Endodermal cell (in vitro differentiated cells): ENCODE measurements around the gene LRRC19. TPM values are rescaled to one million over a fixed set of nuclear protein-coding genes. Genes with fewer than 3 reads are reported as not detected.

Experiments
- DNase-seq: peaks from one replicate; pipeline ENCODE4 v3.0.0-alpha.2; 2017
- H3K27ac ChIP-seq: 2 replicates; pipeline ENCODE4 v1.5.1; 2013; ENCODE audit warnings: mild to moderate bottlenecking, low read depth, low read length, moderate library complexity
- H3K27me3 ChIP-seq: 2 replicates; pipeline ENCODE4 v1.6.1; 2013; ENCODE audit warnings: mild to moderate bottlenecking, low read length, moderate library complexity; ENCODE audit not compliant: insufficient read depth, control insufficient read depth, poor library complexity, severe bottlenecking
- H3K36me3 ChIP-seq: 2 replicates; pipeline ENCODE4 v1.7.0; 2013; ENCODE audit warnings: mild to moderate bottlenecking, low read length, moderate library complexity; ENCODE audit not compliant: control insufficient read depth, insufficient read depth
- H3K4me1 ChIP-seq: one replicate; pipeline ENCODE4 v1.7.0; 2013; ENCODE audit warnings: low read length; ENCODE audit not compliant: control insufficient read depth, insufficient read depth
- H3K4me3 ChIP-seq: 2 replicates; pipeline ENCODE4 v1.5.1; 2013; ENCODE audit warnings: mild to moderate bottlenecking, low read length, moderate library complexity
- H3K9ac ChIP-seq: 2 replicates; pipeline ENCODE4 v1.6.1; 2013; ENCODE audit warnings: mild to moderate bottlenecking, low read length, moderate library complexity; ENCODE audit not compliant: poor library complexity, severe bottlenecking; ENCODE audit errors: extremely low read depth
- H3K9me3 ChIP-seq: 2 replicates; pipeline ENCODE4 v1.6.1; 2013; ENCODE audit warnings: mild to moderate bottlenecking, low read length, moderate library complexity; ENCODE audit not compliant: control insufficient read depth
- H3K27ac Mint-ChIP-seq: 2 replicates; pipeline ENCODE4 v1.8.0; 2020; ENCODE audit warnings: mixed read lengths
- H3K27me3 Mint-ChIP-seq: 2 replicates; pipeline ENCODE4 v1.8.0; 2021; ENCODE audit warnings: mild to moderate bottlenecking, mixed read lengths; ENCODE audit not compliant: insufficient read depth
- H3K36me3 Mint-ChIP-seq: 2 replicates; pipeline ENCODE4 v1.8.0; 2020; ENCODE audit warnings: low read depth, mixed read lengths
- H3K4me1 Mint-ChIP-seq: 2 replicates; pipeline ENCODE4 v1.8.0; 2020; ENCODE audit warnings: mixed read lengths
- H3K4me3 Mint-ChIP-seq: 2 replicates; pipeline ENCODE4 v1.8.0; 2020; ENCODE audit warnings: mild to moderate bottlenecking, moderate library complexity, mixed read lengths
- H3K9me3 Mint-ChIP-seq: 2 replicates; pipeline ENCODE4 v1.8.0; 2020; ENCODE audit warnings: mild to moderate bottlenecking, mixed read lengths
- WGBS, 2 experiments: methylation state at CpG; one replicate each; pipeline versions ENCODE4 v1.1.5 to v1.1.7; 2013; ENCODE audit warnings: missing lambda C conversion rate in 2 of 2, mixed read lengths in 1 of 2; ENCODE audit not compliant: insufficient coverage in 1 of 2, insufficient read length in 1 of 2; 5-methylcytosine and 5-hydroxymethylcytosine counted together
- total RNA-seq, 2 donors: library from RNA; stranded (reverse); fragmentation: NEBNext Ultra II Directional in 1 of 2; extraction: Animal tissue kit (Norgen Biotek cat#: 25700) in 1 of 2; gene quantifications; 2 replicates in 1 of 2; 3 replicates in 1 of 2; pipeline ENCODE4 v1.2.1, GENCODE V29; 2021
- TF ChIP-seq, protein P1 (sequence below): fragments of 200-600 bp; sonication (generic); conservative IDR thresholded peaks from 2 replicates; pipeline ENCODE4 v1.5.0; 2021; ENCODE audit warnings: antibody characterized with exemption, mild to moderate bottlenecking

LRRC19 gene
- total RNA-seq, 2 donors from 2014 or later = not detected

DNA sequence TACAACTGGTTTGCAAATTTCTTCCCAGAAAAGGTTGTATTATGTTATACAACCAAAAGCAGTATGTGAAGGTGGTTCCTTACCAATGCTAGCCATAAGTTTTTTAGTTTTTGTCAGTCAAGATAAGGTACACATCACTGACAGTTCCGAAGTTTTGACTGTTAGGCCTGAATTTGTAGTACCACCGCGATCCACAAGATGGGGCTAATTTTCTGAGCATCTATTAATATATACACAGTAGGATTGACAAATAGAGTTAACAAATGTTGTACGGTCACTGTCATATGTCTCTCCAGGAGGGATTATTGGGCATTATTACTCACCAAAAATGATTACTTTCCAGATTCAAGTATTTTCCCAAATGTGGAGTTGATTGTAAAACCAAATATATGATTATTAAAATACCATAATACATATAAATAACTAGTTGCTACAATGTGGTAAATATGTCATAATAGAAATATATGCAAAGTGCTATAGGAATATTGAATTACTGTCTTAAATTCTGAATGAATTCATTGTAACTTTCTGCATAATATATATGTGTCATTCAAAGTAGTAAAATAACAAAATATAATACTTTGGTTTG, 28.4 kb upstream of the LRRC19 start:
- WGBS, 2 experiments = 40% methylated on average over 4 of the region's 4 CpGs; no CpG with 5 or more reads in 1 of the 2 experiments
- no peak overlapping the region for H3K27ac Mint-ChIP-seq
- peak; percentile 83 for DNase-seq
- no peak overlapping the region for H3K27ac ChIP-seq
- no peaks in the 10 kb centered on the region for H3K27me3 ChIP-seq
- H3K4me1 ChIP-seq = no peaks in the 10 kb centered on the region
- no peaks in the 10 kb centered on the region for H3K36me3 ChIP-seq
- H3K36me3 Mint-ChIP-seq = no peaks in the 10 kb centered on the region
- TF ChIP-seq, protein P1, sequence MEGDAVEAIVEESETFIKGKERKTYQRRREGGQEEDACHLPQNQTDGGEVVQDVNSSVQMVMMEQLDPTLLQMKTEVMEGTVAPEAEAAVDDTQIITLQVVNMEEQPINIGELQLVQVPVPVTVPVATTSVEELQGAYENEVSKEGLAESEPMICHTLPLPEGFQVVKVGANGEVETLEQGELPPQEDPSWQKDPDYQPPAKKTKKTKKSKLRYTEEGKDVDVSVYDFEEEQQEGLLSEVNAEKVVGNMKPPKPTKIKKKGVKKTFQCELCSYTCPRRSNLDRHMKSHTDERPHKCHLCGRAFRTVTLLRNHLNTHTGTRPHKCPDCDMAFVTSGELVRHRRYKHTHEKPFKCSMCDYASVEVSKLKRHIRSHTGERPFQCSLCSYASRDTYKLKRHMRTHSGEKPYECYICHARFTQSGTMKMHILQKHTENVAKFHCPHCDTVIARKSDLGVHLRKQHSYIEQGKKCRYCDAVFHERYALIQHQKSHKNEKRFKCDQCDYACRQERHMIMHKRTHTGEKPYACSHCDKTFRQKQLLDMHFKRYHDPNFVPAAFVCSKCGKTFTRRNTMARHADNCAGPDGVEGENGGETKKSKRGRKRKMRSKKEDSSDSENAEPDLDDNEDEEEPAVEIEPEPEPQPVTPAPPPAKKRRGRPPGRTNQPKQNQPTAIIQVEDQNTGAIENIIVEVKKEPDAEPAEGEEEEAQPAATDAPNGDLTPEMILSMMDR = peak; percentile 91
- no peak overlapping the region for H3K9ac ChIP-seq
- H3K4me3 Mint-ChIP-seq = no peak overlapping the region
- H3K4me3 ChIP-seq = no peak overlapping the region
- no peaks in the 10 kb centered on the region for H3K9me3 ChIP-seq
- H3K4me1 Mint-ChIP-seq = no peaks in the 10 kb centered on the region
- no peaks in the 10 kb centered on the region for H3K9me3 Mint-ChIP-seq
- H3K27me3 Mint-ChIP-seq = no peaks in the 10 kb centered on the region

DNA sequence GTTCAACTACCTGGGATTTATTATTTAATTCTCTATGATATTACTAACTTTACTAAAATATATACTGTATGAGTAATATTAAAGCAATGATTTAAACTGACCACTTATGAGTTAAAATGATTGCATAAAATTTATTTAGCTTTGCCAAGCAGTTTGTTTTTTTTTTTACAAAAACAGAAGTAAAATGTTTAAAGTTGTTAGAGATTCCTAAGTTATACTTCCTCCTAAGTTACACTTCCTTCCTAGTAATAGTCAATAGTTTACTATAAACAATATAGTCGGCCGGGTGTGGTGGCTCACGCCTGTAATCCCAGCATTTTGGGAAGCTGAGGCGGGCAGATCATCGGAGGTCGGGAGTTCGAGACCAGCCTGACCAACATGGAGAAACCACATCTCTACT, 23.7 kb upstream of the LRRC19 start:
- no peaks in the 10 kb centered on the region for H3K27me3 ChIP-seq
- no peak overlapping the region for H3K27ac ChIP-seq
- no peak for DNase-seq
- WGBS, 2 experiments = 93 to 95% methylated on average over 4 to 7 of the region's 7 CpGs
- no peak overlapping the region for H3K4me3 Mint-ChIP-seq
- no peaks in the 10 kb centered on the region for H3K27me3 Mint-ChIP-seq
- no peak overlapping the region for H3K27ac Mint-ChIP-seq
- peaks cover 4% of the 10 kb centered on the region for H3K36me3 ChIP-seq
- H3K4me1 Mint-ChIP-seq = no peaks in the 10 kb centered on the region
- peaks cover 16% of the 10 kb centered on the region for H3K36me3 Mint-ChIP-seq
- H3K9me3 ChIP-seq = no peaks in the 10 kb centered on the region
- H3K9me3 Mint-ChIP-seq = no peaks in the 10 kb centered on the region
- H3K9ac ChIP-seq = no peak overlapping the region
- H3K4me3 ChIP-seq = no peak overlapping the region
- TF ChIP-seq, protein P1 = no peak
- H3K4me1 ChIP-seq = no peaks in the 10 kb centered on the region

DNA sequence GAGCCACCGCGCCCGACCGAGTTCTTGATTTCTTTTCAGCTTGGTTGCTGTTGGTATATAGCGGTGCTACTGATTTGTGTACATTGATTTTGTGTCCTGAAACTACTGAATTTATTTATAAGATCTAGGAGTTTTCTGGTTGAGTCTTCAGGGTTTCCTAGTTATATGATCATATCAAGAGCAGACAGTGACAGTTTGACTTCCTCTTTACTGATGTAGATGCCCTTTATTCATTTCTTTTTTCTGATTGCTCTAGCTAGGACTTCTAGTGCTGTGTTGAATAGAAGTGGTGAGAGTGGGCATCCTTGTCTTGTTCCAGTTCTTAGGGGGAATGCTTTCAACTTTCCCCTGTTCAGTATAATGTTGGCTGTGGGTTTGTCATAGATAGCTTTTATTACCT, 17.4 kb upstream of the LRRC19 start:
- no peak overlapping the region for H3K9ac ChIP-seq
- H3K27ac Mint-ChIP-seq = no peak overlapping the region
- 85 to 88% methylated on average over 5 of the region's 5 CpGs for WGBS, 2 experiments
- H3K27ac ChIP-seq = no peak overlapping the region
- H3K4me3 ChIP-seq = no peak overlapping the region
- no peaks in the 10 kb centered on the region for H3K4me1 ChIP-seq
- H3K27me3 ChIP-seq = no peaks in the 10 kb centered on the region
- peaks cover 48% of the 10 kb centered on the region for H3K36me3 Mint-ChIP-seq
- no peak for DNase-seq
- H3K4me3 Mint-ChIP-seq = no peak overlapping the region
- no peaks in the 10 kb centered on the region for H3K9me3 ChIP-seq
- H3K27me3 Mint-ChIP-seq = no peaks in the 10 kb centered on the region
- no peaks in the 10 kb centered on the region for H3K9me3 Mint-ChIP-seq
- TF ChIP-seq, protein P1 = no peak
- peaks cover 6% of the 10 kb centered on the region for H3K36me3 ChIP-seq
- H3K4me1 Mint-ChIP-seq = no peaks in the 10 kb centered on the region
